Measurements from ENCODE around the gene SNU13.
"Not testable (repeated sequence)": the region's sequence is repeated elsewhere in the genome, so short reads cannot be mapped to it uniquely, and the experiment has no call there.

The SNU13 gene

GRCh38 chr22:41688365-41689211 is at the start of gene SNU13:
SNU13 (minus strand) TSS chr22:41688867; CDS start chr22:41688796, 71 bp downstream.
- peak; percentile 93 to 94 for DNase-seq

- DNase-seq, result not testable (repeated sequence)
These were observed 44.6 kb upstream of the SNU13 start for GRCh38 chr22:41733241-41733640.

- no peak for DNase-seq
These were observed 43.6 kb upstream of the SNU13 start for GRCh38 chr22:41732096-41732772.

GRCh38 chr22:41731609-41732008 is 42.9 kb upstream of the SNU13 start:
- DNase-seq, result no peak

DNA sequence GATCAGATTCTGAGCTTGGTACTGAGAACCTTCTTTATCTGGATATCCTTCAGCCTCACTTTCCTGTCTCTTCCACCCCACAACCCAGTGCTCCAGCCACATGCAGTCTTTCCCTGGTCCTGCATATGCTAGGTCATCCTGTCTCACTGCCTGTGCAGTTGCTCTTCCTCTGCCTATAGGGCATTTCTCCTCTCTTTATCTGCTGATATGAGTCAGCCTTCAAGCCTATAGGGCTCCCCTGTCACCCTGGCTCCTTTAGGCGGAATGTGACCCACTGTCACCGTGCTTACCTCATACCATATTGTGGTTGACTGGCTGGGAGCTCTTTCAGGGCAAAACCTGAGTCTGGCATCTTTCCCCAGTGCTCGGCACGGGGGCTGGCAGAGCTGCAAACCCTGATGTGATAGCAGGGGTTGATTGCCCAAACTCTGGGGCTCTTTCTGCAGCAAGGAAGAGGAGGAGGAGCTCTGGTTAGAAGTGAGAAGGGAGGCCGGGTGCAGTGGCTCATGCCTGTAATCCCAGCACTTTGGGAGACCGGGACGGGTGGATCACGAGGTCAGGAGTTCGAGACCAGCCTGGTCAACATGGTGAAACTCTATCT is 36.9 kb upstream of the SNU13 start:
- no peak for DNase-seq

- DNase-seq, result no peak
These were observed 33.8 kb upstream of the SNU13 start for GRCh38 chr22:41722496-41722895.

DNA sequence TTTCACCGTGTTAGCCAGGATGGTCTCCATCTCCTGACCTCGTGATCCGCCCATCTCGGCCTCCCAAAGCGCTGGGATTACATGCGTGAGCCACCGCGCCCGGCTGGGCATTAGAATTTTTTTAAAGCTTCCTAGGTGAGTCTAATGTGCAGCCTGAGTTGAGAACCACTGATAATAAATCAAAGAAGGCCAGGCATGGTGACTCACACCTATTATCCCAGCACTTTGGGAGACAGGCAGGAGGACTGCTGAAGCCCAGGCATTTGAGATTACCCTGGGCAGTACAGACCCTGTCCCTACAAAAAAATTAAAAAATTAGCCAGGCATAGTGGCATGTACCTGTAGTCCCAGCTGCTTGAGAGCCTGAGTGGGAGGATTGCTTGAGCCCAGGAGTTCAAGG is 24.3 kb upstream of the SNU13 start:
- DNase-seq, result no peak

DNA sequence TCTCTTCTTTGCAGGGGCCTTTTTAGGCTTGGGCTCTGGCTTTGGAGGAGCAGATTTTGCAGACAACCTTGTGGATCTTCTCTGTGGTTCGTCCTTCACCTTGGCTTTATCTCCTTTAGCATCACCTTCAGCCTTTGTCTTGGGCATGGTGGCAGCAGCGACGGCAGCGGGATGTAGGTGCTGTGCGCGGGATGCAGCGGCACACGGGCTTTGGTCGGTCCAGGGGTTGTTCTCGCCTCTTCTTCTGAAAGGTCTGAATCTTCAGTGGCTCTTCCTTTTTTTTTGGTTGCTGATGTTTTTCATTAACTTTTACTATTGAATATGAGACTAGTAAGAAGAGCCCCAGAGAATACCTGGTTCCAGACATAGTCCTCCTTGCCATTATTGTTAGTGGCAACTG is 20.7 kb upstream of the SNU13 start:
- no peak for DNase-seq

DNA sequence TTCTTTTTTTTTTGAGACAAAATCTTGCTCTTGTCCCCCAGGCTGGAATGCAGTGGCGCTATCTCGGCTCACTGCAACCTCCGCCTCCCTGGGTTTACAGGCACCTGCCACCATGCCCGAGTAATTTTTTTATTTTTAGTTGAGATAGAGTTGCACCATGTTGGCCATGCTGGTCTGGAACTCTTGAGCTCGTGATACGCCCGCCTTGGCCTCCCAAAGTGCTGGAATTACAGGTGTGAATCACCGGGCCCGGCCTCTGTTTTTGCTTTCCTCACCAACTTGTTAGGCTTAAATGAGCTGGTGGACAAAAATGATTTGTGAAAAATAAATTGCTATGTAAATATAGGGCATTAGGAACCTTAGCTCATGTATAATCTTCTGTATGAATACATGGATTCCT is 14.1 kb upstream of the SNU13 start:
- DNase-seq, result no peak

- DNase-seq, result no peak
These were observed 11.4 kb upstream of the SNU13 start for GRCh38 chr22:41700108-41700364.

GRCh38 chr22:41699264-41700107 is 10.8 kb upstream of the SNU13 start, which contains the start of gene MEI1:
MEI1 (plus strand) TSS chr22:41699503; CDS start chr22:41699539, 36 bp downstream.
- peak; percentile 93 for DNase-seq

DNA sequence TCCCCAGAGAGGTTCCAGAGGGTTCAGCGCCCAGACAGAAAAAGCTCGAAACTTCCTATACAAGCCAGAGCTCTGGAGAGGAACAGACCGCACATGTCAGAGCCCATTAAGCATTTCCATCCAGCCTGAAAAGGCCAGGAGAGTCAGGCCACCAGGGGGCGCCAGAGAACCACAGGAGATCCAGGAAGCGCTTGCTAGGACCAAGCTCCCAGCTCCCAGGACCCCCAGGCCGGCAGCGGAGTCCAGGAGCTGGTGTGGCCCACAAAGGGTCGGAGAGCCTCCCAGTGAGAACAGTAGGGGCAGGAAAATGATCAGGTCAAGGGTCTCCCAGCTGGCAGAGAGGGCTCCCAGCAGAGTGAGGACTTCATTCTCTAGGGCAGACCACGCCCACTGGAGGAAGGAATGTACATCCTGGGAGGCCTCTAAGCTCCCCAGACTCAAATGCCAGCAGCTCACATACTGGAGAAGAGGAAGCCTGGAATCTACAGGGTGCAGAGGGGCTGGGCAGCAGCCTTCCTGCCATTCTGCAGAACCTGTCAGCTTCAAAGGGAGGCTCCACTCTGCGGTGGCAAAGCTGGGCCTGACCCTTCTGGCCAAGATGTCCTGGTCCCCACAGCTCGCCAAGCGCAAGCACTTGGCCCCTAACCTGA is 8.6 kb upstream of the SNU13 start:
- DNase-seq, result peak; percentile 98 to 99

DNA sequence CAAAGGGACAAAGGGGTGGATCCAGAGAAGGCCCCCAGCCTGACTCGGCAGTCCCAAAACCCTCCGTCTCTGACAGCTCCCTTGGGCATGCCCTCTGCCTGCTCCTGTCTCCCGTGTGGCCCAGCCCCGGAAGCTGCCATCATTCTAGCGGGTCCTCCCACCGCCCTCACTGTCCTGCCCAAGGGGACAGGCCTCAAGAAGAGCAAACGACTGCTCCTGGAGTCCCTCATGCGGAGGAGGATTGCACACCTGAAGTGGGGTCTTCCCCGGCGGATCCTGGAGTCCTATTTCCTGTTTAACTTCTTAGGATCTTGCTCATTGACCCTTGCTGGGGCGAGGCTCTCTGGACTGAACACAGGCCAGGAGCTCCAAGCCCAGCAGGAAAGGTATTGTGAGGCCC is 8.0 kb upstream of the SNU13 start:
- DNase-seq, result peak in 1 of 2 experiments; percentile 18

- DNase-seq, result no peak
These were observed 6.5 kb upstream of the SNU13 start for GRCh38 chr22:41695211-41695610.

GRCh38 chr22:41690476-41690875 is 1.8 kb upstream of the SNU13 start:
- DNase-seq, result no peak

GRCh38 chr22:41687901-41688364 is 734 bp downstream of the SNU13 start:
- peak in 1 of 2 experiments; percentile 27 for DNase-seq

GRCh38 chr22:41686890-41687289 is 1.8 kb downstream of the SNU13 start:
- not testable (repeated sequence) for DNase-seq

DNA sequence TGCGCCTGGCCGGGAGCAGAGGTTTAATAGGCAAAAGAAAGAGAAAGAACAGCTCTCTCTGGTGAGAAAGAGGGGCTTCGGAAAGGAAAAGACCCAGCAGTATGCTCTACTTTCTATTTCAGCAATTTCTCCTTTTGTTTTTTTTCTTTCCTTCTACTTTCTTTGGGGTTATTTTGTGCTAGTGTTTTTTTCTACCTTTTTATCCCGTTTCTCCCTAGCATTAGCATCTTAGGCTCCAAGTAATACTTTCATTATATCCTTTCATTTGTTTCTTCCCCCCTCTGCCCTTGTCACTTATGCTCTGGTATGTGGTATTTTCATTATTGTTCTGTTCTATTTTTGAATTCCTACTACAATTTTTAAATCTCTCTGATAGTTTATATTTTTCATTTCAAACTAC is 4.5 kb downstream of the SNU13 start:
- DNase-seq, result no peak

DNA sequence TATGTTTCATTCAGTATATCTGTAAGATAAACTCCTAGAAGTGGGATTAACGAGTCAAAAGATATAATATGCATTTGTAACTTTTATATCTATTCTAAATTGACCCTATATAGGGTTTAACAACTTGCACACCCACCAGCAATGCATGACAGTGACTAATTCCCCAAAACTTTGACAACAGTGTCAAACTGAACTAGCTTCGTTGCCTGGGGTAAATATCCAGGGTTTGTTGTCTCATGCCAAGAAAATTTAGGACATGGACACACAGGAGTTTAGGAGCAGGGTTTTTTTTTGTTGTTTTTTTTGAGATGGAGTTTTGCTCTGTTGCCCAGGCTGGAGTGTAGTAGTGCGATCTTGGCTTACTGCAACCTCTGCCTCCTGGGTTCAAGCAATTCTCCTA is 5.1 kb downstream of the SNU13 start:
- DNase-seq, result no peak

GRCh38 chr22:41683052-41683451 is 5.6 kb downstream of the SNU13 start:
- no peak for DNase-seq

DNA sequence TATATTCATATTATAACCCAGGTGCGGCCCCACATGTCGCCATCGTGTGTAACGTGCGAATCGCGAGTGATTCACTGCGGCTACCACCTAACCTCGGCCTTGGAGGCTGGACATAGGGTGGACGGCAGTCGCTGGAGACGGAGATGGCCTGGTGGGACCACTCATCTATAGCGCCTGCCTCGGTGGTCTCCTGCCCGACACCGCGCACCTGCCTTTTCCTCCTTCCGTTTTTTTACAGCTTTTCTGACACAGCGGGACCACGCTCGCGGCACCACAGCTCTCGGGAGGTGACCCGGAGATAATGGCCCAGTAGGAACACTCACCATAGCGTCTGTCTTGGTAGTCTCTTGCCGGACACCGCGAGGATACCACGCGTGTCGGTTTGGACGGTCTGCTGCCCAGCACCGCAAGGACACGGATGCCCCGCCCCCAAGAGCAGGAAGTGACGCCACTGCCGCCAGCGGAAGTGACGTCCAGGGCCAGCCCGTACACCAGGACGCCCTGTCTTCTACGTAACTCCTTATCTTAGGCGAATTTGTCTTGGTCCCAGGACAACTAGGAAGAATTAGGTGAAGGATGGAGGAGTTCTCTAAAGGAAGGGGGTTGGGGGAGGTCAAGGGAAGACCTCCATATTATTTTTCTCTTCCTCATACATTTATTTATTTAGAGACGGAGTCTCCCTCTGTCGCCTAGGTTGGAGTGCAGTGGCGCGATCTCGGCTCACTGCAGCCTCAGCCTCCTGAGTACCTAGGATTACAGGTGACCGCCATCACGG is 6.4 kb downstream of the SNU13 start:
- DNase-seq, result peak; percentile 84 to 87

DNA sequence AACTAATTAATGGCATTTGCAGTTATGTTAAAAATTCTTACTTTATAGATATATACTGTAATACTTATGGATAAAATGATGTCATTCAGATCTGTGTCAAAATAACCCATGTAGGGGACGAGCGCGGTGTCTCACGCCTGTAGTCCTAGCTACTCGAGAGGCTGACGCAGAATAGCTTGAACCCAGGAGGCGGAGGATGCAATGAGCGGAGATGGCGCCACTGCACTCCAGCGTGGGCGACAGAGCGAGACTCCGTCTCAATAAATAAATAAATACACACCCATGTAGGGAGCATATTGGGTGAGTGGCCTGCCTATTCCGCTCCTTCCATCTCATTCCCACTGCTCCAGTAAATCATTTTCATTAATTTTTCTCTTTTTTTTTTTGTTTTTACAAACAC is 7.1 kb downstream of the SNU13 start:
- peak in 1 of 2 experiments; percentile 31 for DNase-seq
